Activated T-cell treated with anti-CD3 and anti-CD28 coated beads for 48 hours (primary cell): ENCODE measurements around the gene IRF1.

Experiments used
- DNase-seq: peaks from one replicate; pipeline ENCODE4 v3.0.0-alpha.2; 2020; ENCODE audit warnings: low read depth

The IRF1 gene

GRCh38 chr5:132460846-132461568, 29.6 kb downstream of the IRF1 start:
- no peak for DNase-seq

- no peak for DNase-seq
Observed at GRCh38 chr5:132459983-132460838, 30.4 kb downstream of the IRF1 start.

GRCh38 chr5:132459031-132459982, 31.3 kb downstream of the IRF1 start:
- no peak for DNase-seq

- no peak for DNase-seq
Observed at GRCh38 chr5:132458651-132459030, 31.9 kb downstream of the IRF1 start.

GRCh38 chr5:132458226-132458560, 32.4 kb downstream of the IRF1 start:
- DNase-seq, result no peak

GRCh38 chr5:132457371-132458225, 33.0 kb downstream of the IRF1 start:
- DNase-seq, result no peak

- DNase-seq, result no peak
Observed at GRCh38 chr5:132456987-132457361, 33.6 kb downstream of the IRF1 start.

- DNase-seq, result no peak
Observed at GRCh38 chr5:132456296-132456986, 34.1 kb downstream of the IRF1 start.

- DNase-seq, result no peak
Observed at GRCh38 chr5:132455614-132456115, 34.9 kb downstream of the IRF1 start.

- DNase-seq, result no peak
Observed at GRCh38 chr5:132454361-132454760, 36.2 kb downstream of the IRF1 start.

- no peak for DNase-seq
Observed at GRCh38 chr5:132451387-132451786, 39.2 kb downstream of the IRF1 start.

GRCh38 chr5:132449060-132449459, 41.5 kb downstream of the IRF1 start:
- no peak for DNase-seq

GRCh38 chr5:132447196-132447595, 43.4 kb downstream of the IRF1 start:
- DNase-seq, result no peak

GRCh38 chr5:132446621-132447020, 44.0 kb downstream of the IRF1 start:
- DNase-seq, result no peak

GRCh38 chr5:132445930-132446329, 44.6 kb downstream of the IRF1 start:
- no peak for DNase-seq

GRCh38 chr5:132445640-132445923, 45.0 kb downstream of the IRF1 start:
- no peak for DNase-seq

- DNase-seq, result no peak
Observed at GRCh38 chr5:132444841-132445639, 45.5 kb downstream of the IRF1 start.

GRCh38 chr5:132444061-132444460, 46.5 kb downstream of the IRF1 start:
- DNase-seq, result no peak

GRCh38 chr5:132439521-132440089, 51.0 kb downstream of the IRF1 start:
- no peak for DNase-seq

- DNase-seq, result no peak
Observed at GRCh38 chr5:132438917-132439316, 51.7 kb downstream of the IRF1 start.
